Endothelial cell of umbilical vein (primary cell): ENCODE data around the gene C1R.

Experiments
- CTCF ChIP-seq, 2 donors: IDR thresholded peaks; 1 replicate in 1 of 2; 2 replicates in 1 of 2; pipeline ENCODE4 v1.5.1; 2011; ENCODE audit warnings: low read length in 2 of 2, mild to moderate bottlenecking in 2 of 2, moderate library complexity in 2 of 2, control low read depth in 1 of 2, inconsistent platforms in 1 of 2, low read depth in 1 of 2; ENCODE audit not compliant: insufficient read depth in 1 of 2; ENCODE audit errors: extremely low read depth in 1 of 2
- EZH2 ChIP-seq: IDR thresholded peaks from 2 replicates; pipeline ENCODE4 v1.6.1; 2012; ENCODE audit warnings: borderline replicate concordance, low read depth, mild to moderate bottlenecking, moderate library complexity, low read length, inconsistent platforms; ENCODE audit not compliant: severe bottlenecking
- FOS ChIP-seq: IDR thresholded peaks from 2 replicates; pipeline ENCODE4 v1.6.1; 2011; ENCODE audit warnings: mild to moderate bottlenecking, low read length, moderate library complexity, borderline replicate concordance; ENCODE audit not compliant: insufficient read depth
- GATA2 ChIP-seq: IDR thresholded peaks from 2 replicates; pipeline ENCODE4 v1.7.0; 2011; ENCODE audit warnings: low read depth, mild to moderate bottlenecking, moderate library complexity, mixed read lengths, low read length; ENCODE audit not compliant: insufficient read length, insufficient read depth
- JUN ChIP-seq: IDR thresholded peaks from 2 replicates; pipeline ENCODE4 v1.6.1; 2011; ENCODE audit warnings: borderline replicate concordance, low read depth; ENCODE audit not compliant: insufficient read length, insufficient read depth
- MAX ChIP-seq: IDR thresholded peaks from 2 replicates; pipeline ENCODE4 v1.6.1; 2011; ENCODE audit not compliant: insufficient read depth, insufficient read length
- POLR2A ChIP-seq: IDR thresholded peaks from 2 replicates; pipeline ENCODE4 v1.6.1; 2012; ENCODE audit warnings: low read depth, mild to moderate bottlenecking, control low read depth, low read length
- POLR2AphosphoS5 ChIP-seq: IDR thresholded peaks from 2 replicates; pipeline ENCODE4 v1.6.1; 2012; ENCODE audit warnings: low read depth, mild to moderate bottlenecking, control low read depth, low read length, moderate library complexity; ENCODE audit not compliant: insufficient read depth

- TF ChIP-seq CTCF (IDR thresholded peaks at IDR 0.05; ENCODE audit: extremely low read depth in 1 of 2, insufficient read depth in 1 of 2, low read depth in 1 of 2, low read length in 2 of 2) = no peak
- TF ChIP-seq POLR2AphosphoS5 = no peak
- TF ChIP-seq POLR2A = no peak
- no peak for TF ChIP-seq JUN
- no peak for TF ChIP-seq MAX
- TF ChIP-seq FOS = no peak
- TF ChIP-seq GATA2 = no peak
- no peak for TF ChIP-seq EZH2
These were observed 21.8 kb upstream of the C1R start for GRCh38 chr12:7114008-7114407.
